ENCODE data around the gene PCP2. TPM values are rescaled to one million over a fixed set of nuclear protein-coding genes. Genes with fewer than 3 reads are reported as not detected.
A peak's percentile ranks its signal among the peaks of the same experiment; 100 is the strongest.

The PCP2 gene
- polyA plus RNA-seq, 6 donors from 2014 or later = 0.64 to 0.76 (median 0.70) TPM; not detected in 2

DNA sequence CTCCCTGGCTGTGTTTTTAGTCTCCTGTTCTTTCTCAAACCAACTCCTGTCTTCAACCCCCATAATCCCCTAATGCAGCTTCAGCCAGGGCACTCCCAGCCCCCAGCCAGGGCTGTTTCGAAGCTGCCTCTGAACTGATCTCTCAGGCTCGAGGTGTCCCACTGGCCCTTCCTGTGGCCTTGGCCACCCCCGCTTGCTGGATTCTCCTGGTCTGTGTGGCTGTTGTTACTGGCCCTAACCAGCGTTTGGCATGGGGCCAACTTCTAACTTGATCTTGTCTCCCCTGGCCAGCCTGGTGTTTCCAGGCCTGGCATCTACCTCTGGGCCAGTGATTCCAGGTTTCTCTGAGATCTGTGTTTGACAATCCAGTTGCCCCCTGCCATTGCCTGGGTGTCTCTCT lies 15.2 kb downstream of the PCP2 start:
- H3K27ac Mint-ChIP-seq = peak overlapping the region in 1 of 6 donors; percentile 70
- peaks cover 0 to 1% (median 0%) of the 10 kb centered on the region in 7 donors for H3K9me3 Mint-ChIP-seq
- peaks cover 0 to 8% (median 0%) of the 10 kb centered on the region in 3 donors for H3K4me1 Mint-ChIP-seq
- H3K27me3 Mint-ChIP-seq = no peaks in the 10 kb centered on the region
- H3K4me3 Mint-ChIP-seq = peak overlapping the region in 1 of 8 donors; percentile 7
- ATAC-seq (ENCODE audit: low read depth in 2 of 2) = no peak
- no peak for DNase-seq
- H3K36me3 Mint-ChIP-seq = peaks cover 18% of the 10 kb centered on the region in 2 donors

- Mint-ChIP-seq H3K27me3 (no peaks in the 10 kb centered on the region), H3K4me3 (no peak overlapping the region), H3K27ac (no peak overlapping the region), H3K4me1 (peaks cover 0 to 8% (median 0%) of the 10 kb centered on the region in 3 donors), H3K9me3 (peaks cover 0 to 1% (median 0%) of the 10 kb centered on the region in 7 donors), H3K36me3 (peaks cover 12% of the 10 kb centered on the region in 2 donors)
- no peak for DNase-seq
- no peak for ATAC-seq (ENCODE audit: low read depth in 2 of 2)
Observed at GRCh38 chr19:7617735-7618134, 15.8 kb downstream of the PCP2 start.

DNA sequence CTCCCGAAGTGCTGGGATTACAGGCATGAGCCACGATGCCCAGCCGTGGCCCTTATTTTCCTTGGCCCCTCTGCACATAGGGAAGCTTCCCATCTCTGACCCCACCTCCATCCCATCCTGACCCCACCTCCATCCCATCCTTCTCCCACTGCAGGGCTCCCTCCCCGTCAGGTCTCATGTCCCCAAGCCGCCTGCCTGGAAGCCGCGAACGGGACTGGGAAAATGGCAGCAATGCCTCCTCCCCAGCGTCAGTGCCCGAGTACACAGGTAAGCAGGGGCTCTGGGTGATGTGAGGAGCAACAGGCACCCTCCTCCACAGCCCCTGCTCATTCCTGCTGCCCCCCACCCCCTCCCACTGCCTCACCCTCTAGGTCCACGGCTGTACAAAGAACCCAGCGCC lies 16.3 kb downstream of the PCP2 start:
- Mint-ChIP-seq H3K27me3 (no peaks in the 10 kb centered on the region), H3K4me3 (no peak overlapping the region)
- no peak for DNase-seq

DNA sequence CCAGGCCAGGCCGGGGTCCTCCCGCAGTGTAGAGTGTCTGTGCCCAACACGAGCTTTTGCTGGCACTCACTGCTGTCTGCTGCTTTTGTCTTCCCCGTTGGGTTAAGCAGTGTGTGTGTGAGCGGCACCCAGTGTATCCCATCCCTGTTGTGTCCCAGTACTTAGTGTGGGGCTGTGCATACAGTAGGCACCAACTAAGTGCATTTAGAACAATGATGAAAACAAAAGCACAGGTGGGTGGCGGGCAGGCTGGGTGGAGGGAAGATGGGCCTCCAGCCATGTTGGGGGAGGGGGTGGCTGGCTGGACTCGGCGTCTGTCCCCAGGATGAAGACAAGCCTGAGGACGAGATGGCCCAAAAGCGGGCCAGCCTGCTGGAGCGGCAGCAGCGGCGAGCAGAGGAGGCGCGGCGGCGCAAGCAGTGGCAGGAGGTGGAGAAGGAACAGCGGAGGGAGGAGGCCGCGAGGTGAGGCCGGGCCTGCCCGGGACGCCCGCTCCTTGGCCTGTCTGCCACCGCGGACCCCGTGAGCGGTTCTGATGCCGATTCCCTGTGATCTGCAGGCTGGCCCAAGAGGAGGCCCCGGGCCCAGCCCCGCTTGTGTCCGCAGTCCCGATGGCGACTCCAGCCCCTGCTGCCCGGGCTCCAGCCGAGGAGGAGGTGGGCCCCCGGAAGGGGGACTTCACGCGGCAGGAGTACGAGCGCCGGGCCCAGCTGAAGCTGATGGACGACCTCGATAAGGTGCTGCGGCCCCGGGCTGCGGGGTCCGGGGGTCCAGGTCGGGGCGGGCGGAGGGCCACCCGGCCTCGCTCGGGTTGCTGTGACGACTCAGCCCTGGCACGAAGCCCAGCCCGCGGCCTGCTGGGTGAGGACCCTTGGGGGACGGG lies 18.4 kb downstream of the PCP2 start:
- no peak for DNase-seq
- ATAC-seq (ENCODE audit: low read depth in 2 of 2) = no peak
- Mint-ChIP-seq H3K27ac (peak overlapping the region in 2 of 6 donors; percentile 37 to 61), H3K9me3 (peaks cover 0 to 1% (median 0%) of the 10 kb centered on the region in 7 donors), H3K4me1 (peaks cover 0 to 8% (median 0%) of the 10 kb centered on the region in 3 donors), H3K4me3 (no peak overlapping the region), H3K36me3 (peaks cover 7 to 11% of the 10 kb centered on the region in 2 donors), H3K27me3 (no peaks in the 10 kb centered on the region)

More for the DNA sequence above, 16.3 kb downstream of the PCP2 start:
- no peak overlapping the region for H3K27ac Mint-ChIP-seq
- peaks cover 0 to 1% (median 0%) of the 10 kb centered on the region in 7 donors for H3K9me3 Mint-ChIP-seq
- ATAC-seq (ENCODE audit: low read depth in 2 of 2) = no peak
- H3K36me3 Mint-ChIP-seq = peaks cover 11 to 12% of the 10 kb centered on the region in 2 donors
- H3K4me1 Mint-ChIP-seq = peaks cover 0 to 8% (median 0%) of the 10 kb centered on the region in 3 donors

- Mint-ChIP-seq H3K4me3 (no peak overlapping the region), H3K36me3 (no peaks in the 10 kb centered on the region), H3K4me1 (no peaks in the 10 kb centered on the region), H3K27ac (no peak overlapping the region), H3K27me3 (peaks cover 0 to 5% (median 0%) of the 10 kb centered on the region in 3 donors), H3K9me3 (peaks cover 0 to 1% (median 0%) of the 10 kb centered on the region in 7 donors)
- ATAC-seq (ENCODE audit: low read depth in 2 of 2) (no peak), DNase-seq (no peak)
Observed at GRCh38 chr19:7612282-7613274, 20.9 kb downstream of the PCP2 start.

DNA sequence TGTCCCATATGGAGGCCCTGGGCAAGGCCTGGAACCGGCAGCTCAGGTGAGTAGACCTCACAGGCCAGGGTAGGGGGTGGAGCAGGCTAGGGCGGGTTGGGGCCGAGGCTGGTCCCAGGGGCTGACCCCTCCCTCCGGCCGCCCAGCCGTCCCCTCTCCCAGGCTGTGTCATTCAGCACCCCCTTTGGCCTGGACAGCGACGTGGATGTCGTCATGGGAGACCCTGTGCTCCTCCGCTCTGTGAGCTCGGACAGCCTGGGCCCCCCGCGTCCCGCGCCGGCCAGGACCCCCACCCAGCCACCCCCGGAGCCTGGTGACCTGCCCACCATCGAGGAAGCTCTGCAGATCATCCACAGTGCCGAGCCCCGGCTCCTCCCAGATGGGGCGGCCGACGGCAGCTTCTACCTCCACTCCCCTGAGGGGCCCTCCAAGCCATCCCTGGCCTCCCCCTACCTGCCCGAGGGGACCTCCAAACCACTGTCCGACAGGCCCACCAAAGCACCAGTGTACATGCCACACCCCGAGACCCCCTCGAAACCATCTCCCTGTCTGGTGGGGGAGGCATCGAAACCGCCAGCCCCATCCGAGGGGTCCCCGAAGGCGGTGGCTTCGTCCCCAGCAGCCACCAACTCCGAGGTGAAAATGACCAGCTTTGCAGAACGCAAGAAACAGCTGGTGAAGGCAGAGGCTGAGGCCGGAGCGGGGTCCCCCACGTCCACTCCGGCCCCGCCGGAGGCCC lies 21.8 kb downstream of the PCP2 start:
- no peak overlapping the region for H3K4me3 Mint-ChIP-seq
- peaks cover 0 to under 1% (median 0%) of the 10 kb centered on the region in 7 donors for H3K9me3 Mint-ChIP-seq
- H3K4me1 Mint-ChIP-seq = no peaks in the 10 kb centered on the region
- no peaks in the 10 kb centered on the region for H3K36me3 Mint-ChIP-seq
- ATAC-seq (ENCODE audit: low read depth in 2 of 2) = no peak
- DNase-seq = no peak
- H3K27ac Mint-ChIP-seq = no peak overlapping the region
- peaks cover 0 to 8% (median 0%) of the 10 kb centered on the region in 3 donors for H3K27me3 Mint-ChIP-seq

DNA sequence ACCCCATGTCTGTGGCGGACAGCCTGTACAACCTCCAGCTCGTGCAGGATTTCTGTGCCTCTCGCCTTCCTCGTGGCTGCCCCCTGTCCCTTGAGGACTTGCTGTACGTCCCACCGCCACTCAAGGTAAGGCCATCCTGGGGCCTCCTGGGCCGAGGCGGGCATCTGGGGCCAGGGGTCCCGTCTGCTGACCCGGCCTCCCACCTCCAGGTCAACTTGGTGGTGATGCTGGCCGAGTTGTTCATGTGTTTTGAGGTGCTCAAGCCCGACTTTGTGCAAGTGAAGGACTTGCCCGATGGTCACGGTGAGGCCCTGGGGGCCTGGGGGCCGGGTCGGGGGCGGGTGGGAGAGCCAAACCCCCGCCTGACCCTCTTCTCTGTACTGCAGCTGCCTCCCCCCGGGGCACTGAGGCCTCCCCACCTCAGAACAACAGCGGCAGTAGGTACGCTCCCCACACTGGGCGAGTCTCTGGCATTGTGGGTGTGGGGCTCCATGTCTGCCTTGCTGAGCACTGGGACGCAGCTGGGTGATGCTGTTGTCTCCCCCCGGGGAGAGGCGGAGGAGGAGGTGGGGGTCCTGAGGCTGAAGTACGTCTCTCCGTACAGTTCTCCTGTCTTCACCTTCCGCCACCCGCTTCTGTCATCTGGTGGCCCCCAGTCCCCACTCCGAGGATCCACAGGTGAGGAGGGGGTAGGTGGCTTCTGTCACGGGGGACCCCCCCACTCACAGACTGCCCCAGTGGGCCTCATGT lies 22.9 kb downstream of the PCP2 start:
- peaks cover 0 to 1% (median 0%) of the 10 kb centered on the region in 3 donors for H3K4me1 Mint-ChIP-seq
- H3K9me3 Mint-ChIP-seq = peaks cover 0 to 2% (median under 1%) of the 10 kb centered on the region in 7 donors
- H3K36me3 Mint-ChIP-seq = no peaks in the 10 kb centered on the region
- ATAC-seq (ENCODE audit: low read depth in 2 of 2) (no peak), DNase-seq (no peak)
- no peak overlapping the region for H3K4me3 Mint-ChIP-seq
- H3K27ac Mint-ChIP-seq = peak overlapping the region in 1 of 6 donors; percentile 18
- H3K27me3 Mint-ChIP-seq = peaks cover under 1 to 13% (median 3%) of the 10 kb centered on the region in 3 donors

DNA sequence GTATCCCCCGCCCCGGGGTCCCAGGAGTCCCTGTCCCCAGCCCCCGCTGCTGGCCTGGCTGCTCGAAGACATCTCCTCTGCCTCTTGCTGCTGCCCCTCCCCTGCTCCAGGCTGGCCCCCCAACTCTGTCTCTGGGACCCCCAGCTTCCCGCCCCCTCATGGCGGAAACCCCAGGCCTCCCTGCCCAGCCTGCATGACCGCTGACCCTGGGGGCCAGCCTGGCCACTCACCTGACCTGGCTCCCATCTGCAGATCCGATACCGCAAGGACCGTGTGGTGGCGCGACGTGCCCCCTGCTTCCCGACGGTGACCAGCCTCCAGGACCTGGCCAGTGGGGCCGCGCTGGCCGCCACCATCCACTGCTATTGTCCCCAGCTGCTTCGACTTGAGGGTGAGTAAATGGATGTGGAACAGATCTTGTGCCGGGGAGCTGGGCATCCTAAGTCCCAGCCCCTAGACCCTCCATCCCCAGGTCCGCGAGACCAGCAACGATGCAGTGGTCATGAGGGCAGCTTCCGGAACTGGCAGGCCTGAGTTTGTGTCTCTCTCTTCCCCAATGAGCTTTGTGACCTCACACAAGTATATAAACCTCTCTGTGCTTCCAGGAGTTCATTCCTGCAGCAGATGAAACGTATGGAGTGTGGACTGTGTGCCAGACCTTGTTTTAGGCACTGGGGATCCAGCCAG lies 25.5 kb downstream of the PCP2 start:
- no peak overlapping the region for H3K4me3 Mint-ChIP-seq
- no peak overlapping the region for H3K27ac Mint-ChIP-seq
- peaks cover 0 to 8% (median 0%) of the 10 kb centered on the region in 3 donors for H3K4me1 Mint-ChIP-seq
- no peak for ATAC-seq (ENCODE audit: low read depth in 2 of 2)
- H3K36me3 Mint-ChIP-seq = no peaks in the 10 kb centered on the region
- H3K9me3 Mint-ChIP-seq = peaks cover 0 to 6% (median 2%) of the 10 kb centered on the region in 7 donors
- H3K27me3 Mint-ChIP-seq = peaks cover 8 to 32% (median 22%) of the 10 kb centered on the region in 3 donors
- no peak for DNase-seq

- H3K36me3 Mint-ChIP-seq = no peaks in the 10 kb centered on the region
- no peak for DNase-seq
- H3K27me3 Mint-ChIP-seq = peaks cover 9 to 37% (median 28%) of the 10 kb centered on the region in 3 donors
- no peak overlapping the region for H3K4me3 Mint-ChIP-seq
- no peak overlapping the region for H3K27ac Mint-ChIP-seq
- H3K9me3 Mint-ChIP-seq = peaks cover 0 to 6% (median 2%) of the 10 kb centered on the region in 7 donors
- H3K4me1 Mint-ChIP-seq = peaks cover 0 to 8% (median 0%) of the 10 kb centered on the region in 3 donors
- ATAC-seq (ENCODE audit: low read depth in 2 of 2) = no peak
Observed at GRCh38 chr19:7607212-7607873, 26.2 kb downstream of the PCP2 start.

DNA sequence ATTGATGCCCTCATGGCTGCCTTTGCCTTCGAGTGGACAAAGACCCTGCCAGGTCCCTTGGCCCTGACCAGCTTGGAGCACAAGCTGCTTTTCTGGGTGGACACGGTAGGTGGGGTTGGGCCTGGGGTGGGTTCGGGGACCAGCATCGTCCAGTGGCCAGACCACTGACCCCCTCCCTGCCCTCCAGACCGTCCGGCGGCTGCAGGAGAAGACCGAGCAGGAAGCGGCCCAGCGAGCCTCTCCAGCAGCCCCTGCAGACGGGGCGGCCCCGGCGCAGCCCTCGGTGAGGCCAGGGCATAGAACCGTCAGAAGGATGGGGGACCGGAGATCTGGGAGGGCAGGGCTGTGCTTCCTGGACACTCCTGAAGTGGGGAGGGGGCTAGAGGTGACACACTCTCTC lies 27.2 kb downstream of the PCP2 start:
- H3K36me3 Mint-ChIP-seq = no peaks in the 10 kb centered on the region
- H3K9me3 Mint-ChIP-seq = peaks cover 0 to 6% (median 2%) of the 10 kb centered on the region in 7 donors
- H3K4me3 Mint-ChIP-seq = no peak overlapping the region
- DNase-seq (no peak), ATAC-seq (ENCODE audit: low read depth in 2 of 2) (no peak)
- no peak overlapping the region for H3K27ac Mint-ChIP-seq
- H3K4me1 Mint-ChIP-seq = peaks cover 0 to 8% (median 0%) of the 10 kb centered on the region in 3 donors
- peaks cover 14 to 44% (median 34%) of the 10 kb centered on the region in 3 donors for H3K27me3 Mint-ChIP-seq

- Mint-ChIP-seq H3K27ac (no peak overlapping the region), H3K4me3 (peak overlapping the region in 1 of 8 donors; percentile 9), H3K27me3 (peaks cover 14 to 44% (median 34%) of the 10 kb centered on the region in 3 donors), H3K4me1 (peaks cover 0 to 8% (median 0%) of the 10 kb centered on the region in 3 donors), H3K36me3 (no peaks in the 10 kb centered on the region), H3K9me3 (peaks cover 0 to 6% (median 2%) of the 10 kb centered on the region in 7 donors)
- DNase-seq = no peak
- peak; percentile 66 to 68 for ATAC-seq (ENCODE audit: low read depth in 2 of 2)
Observed at GRCh38 chr19:7605490-7606222, 27.9 kb downstream of the PCP2 start.
